ENCODE measurements around the gene AVP.

DNA sequence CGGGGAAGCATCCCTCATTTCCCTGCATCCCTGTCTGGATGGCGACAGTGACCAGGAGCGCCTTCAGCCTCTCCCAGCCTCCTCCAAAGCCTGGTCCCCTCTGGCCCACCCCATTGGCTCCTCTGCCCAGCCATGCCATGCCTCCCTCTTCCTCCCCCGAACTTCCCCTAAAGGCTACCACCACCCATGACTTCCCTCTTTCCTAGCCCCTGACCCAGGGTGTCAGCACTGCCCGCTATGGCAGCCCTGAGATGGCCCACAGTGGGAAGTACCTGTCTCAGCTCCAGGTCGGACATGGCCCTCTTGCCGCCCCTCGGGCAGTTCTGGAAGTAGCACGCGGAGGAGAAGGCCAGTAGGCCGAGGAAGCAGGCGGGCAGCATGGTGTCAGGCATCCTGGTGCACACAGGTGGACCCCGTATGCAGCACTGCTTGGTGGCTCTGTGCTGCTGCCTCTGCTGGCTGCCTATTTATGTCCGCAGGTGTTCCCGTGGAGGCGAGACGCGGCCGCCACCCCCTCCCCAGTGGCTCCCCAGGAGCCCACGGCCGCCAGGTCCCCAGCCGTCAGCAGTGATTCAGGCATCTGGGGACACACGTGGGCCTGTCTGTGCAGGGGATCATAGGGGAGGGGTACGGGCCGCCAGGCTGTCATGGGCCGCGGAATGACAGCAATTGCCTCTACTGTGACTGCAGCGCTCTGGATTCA, at the start of gene AVP:
- TF ChIP-seq, protein P1, sequence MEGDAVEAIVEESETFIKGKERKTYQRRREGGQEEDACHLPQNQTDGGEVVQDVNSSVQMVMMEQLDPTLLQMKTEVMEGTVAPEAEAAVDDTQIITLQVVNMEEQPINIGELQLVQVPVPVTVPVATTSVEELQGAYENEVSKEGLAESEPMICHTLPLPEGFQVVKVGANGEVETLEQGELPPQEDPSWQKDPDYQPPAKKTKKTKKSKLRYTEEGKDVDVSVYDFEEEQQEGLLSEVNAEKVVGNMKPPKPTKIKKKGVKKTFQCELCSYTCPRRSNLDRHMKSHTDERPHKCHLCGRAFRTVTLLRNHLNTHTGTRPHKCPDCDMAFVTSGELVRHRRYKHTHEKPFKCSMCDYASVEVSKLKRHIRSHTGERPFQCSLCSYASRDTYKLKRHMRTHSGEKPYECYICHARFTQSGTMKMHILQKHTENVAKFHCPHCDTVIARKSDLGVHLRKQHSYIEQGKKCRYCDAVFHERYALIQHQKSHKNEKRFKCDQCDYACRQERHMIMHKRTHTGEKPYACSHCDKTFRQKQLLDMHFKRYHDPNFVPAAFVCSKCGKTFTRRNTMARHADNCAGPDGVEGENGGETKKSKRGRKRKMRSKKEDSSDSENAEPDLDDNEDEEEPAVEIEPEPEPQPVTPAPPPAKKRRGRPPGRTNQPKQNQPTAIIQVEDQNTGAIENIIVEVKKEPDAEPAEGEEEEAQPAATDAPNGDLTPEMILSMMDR (IDR thresholded peaks at IDR 0.05; ENCODE audit: extremely low read depth in 1 of 2, insufficient read depth in 1 of 2, low read depth in 1 of 2, low read length in 2 of 2) = no peak
- TF ChIP-seq POLR2AphosphoS5 (IDR thresholded peaks at IDR 0.05; ENCODE audit: insufficient read depth, low read depth, low read length) = no peak
- no peak for TF ChIP-seq POLR2A (IDR thresholded peaks at IDR 0.05; ENCODE audit: low read depth, low read length)
- no peak for TF ChIP-seq EZH2 (IDR thresholded peaks at IDR 0.05; ENCODE audit: borderline replicate concordance, low read depth, low read length, severe bottlenecking)
- no peak for TF ChIP-seq JUN (IDR thresholded peaks at IDR 0.05; ENCODE audit: borderline replicate concordance, insufficient read depth, insufficient read length, low read depth)
